ENCODE data around the gene PRPS1L1. TPM values are rescaled to one million over a fixed set of nuclear protein-coding genes. Genes with fewer than 3 reads are reported as not detected.

Gene PRPS1L1
- polyA plus RNA-seq, 1 donor (not counting 4 experiments of a cell fraction or from before 2014, with no cell fraction given), result not detected

DNA sequence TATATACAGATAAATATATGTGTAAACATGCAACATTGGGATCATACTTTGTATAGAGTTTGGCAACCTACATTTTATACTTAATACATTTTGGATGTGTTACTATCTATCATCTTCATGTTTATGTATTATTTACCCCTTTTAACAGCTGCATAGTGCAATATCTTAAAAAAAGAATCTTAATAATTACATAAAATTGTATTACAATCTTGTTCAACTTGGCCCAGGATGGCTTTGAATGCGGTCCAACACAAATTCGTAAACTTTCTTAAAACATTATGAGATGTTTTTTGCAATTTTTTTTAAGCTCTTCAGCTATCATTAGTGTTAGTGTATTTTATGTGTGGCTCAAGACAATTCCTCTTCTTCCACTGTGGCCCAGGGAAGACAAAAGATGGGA is 26.3 kb upstream of the PRPS1L1 start:
- Histone ChIP-seq H3K27me3 (ENCODE audit: control insufficient read depth, extremely low read depth, insufficient read depth, low read length) (no peaks in the 10 kb centered on the region), H3K9me1 (ENCODE audit: control insufficient read depth, extremely low read depth, insufficient read depth, low read length) (no peaks in the 10 kb centered on the region), H3K4me3 (ENCODE audit: control insufficient read depth in 2 of 3, extremely low read depth in 1 of 3, insufficient read depth in 2 of 3, low read depth in 1 of 3, low read length in 3 of 3) (no peak overlapping the region), H2AFZ (ENCODE audit: control insufficient read depth, low read length) (no peak overlapping the region), H3K79me2 (ENCODE audit: control insufficient read depth, insufficient read depth, low read length) (no peaks in the 10 kb centered on the region), H3K27ac (ENCODE audit: control insufficient read depth, insufficient read depth, low read length) (no peak overlapping the region), H3K36me3 (ENCODE audit: control insufficient read depth in 2 of 2, extremely low read depth in 1 of 2, insufficient read depth in 2 of 2, low read length in 2 of 2) (no peaks in the 10 kb centered on the region), H4K20me1 (ENCODE audit: control insufficient read depth, extremely low read depth, insufficient read depth, low read length) (no peaks in the 10 kb centered on the region), H3K4me2 (ENCODE audit: control insufficient read depth, extremely low read depth, insufficient read depth, low read depth, low read length) (no peak overlapping the region), H3K9ac (ENCODE audit: control insufficient read depth, extremely low read depth, insufficient read depth, low read length) (no peak overlapping the region), H3K9me3 (ENCODE audit: control insufficient read depth, low read depth, low read length) (no peaks in the 10 kb centered on the region), H3K4me1 (ENCODE audit: control insufficient read depth, extremely low read depth, insufficient read depth, low read length) (no peaks in the 10 kb centered on the region)
- FAIRE-seq (no peak), DNase-seq (ENCODE audit: low read depth, low spot score) (no peak)
- TF ChIP-seq EZH2 (IDR thresholded peaks at IDR 0.05; ENCODE audit: low read length), result no peak
- TF ChIP-seq CTCF (optimal IDR thresholded peaks at IDR 0.05 in 1 of 3, IDR thresholded peaks at IDR 0.05 in 1 of 3, conservative IDR thresholded peaks at IDR 0.05 in 1 of 3; ENCODE audit: extremely low read depth in 1 of 3, insufficient read depth in 2 of 3, low read length in 3 of 3), result no peak
- dilution Hi-C loops (cut with MboI; ENCODE audit: extremely low pct_ligation_motif_present, low sequenced_read_pairs), result no loop called here

DNA sequence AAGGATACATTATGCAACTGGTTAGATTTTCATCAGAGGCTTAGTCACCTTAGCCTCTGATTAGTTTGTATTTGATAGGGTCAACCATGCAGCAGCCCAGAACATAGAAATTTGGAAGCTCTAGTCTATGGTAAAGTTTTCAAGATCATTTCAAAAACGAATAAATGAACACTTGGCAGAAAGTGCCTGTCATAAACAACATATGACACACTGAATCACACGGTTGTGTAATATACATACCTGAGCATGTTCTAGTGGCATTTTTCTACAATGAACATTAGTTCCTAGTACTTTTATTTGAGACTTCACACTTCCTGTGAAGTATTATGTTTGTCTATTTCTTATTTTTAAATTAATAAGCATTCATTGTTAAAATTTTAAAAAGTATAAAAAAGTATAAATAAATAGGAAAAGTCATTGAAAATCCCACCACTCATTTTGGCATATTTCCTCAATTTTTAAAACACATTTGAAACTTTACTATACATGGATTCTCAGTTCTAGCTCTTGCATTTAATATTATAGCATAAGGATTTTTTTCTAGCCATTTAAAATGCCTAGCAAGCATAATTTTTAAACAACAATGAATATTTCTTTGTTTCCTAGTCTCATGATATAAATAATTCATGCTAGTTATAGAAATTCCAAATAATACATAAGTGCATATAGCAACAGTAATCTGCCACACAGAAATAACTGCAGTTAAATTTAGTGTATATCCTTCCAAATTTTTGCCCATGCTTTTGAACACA is 25.7 kb upstream of the PRPS1L1 start:
- Histone ChIP-seq H3K27me3 (ENCODE audit: control insufficient read depth, extremely low read depth, insufficient read depth, low read length) (no peaks in the 10 kb centered on the region), H4K20me1 (ENCODE audit: control insufficient read depth, extremely low read depth, insufficient read depth, low read length) (no peaks in the 10 kb centered on the region), H3K9ac (ENCODE audit: control insufficient read depth, extremely low read depth, insufficient read depth, low read length) (no peak overlapping the region), H3K4me2 (ENCODE audit: control insufficient read depth, extremely low read depth, insufficient read depth, low read depth, low read length) (no peak overlapping the region), H3K4me1 (ENCODE audit: control insufficient read depth, extremely low read depth, insufficient read depth, low read length) (no peaks in the 10 kb centered on the region), H3K27ac (ENCODE audit: control insufficient read depth, insufficient read depth, low read length) (no peak overlapping the region), H3K79me2 (ENCODE audit: control insufficient read depth, insufficient read depth, low read length) (no peaks in the 10 kb centered on the region), H3K9me3 (ENCODE audit: control insufficient read depth, low read depth, low read length) (no peaks in the 10 kb centered on the region), H3K9me1 (ENCODE audit: control insufficient read depth, extremely low read depth, insufficient read depth, low read length) (no peaks in the 10 kb centered on the region), H3K36me3 (ENCODE audit: control insufficient read depth in 2 of 2, extremely low read depth in 1 of 2, insufficient read depth in 2 of 2, low read length in 2 of 2) (no peaks in the 10 kb centered on the region), H2AFZ (ENCODE audit: control insufficient read depth, low read length) (no peak overlapping the region), H3K4me3 (ENCODE audit: control insufficient read depth in 2 of 3, extremely low read depth in 1 of 3, insufficient read depth in 2 of 3, low read depth in 1 of 3, low read length in 3 of 3) (no peak overlapping the region)
- FAIRE-seq (no peak), DNase-seq (ENCODE audit: low read depth, low spot score) (no peak)
- TF ChIP-seq EZH2 (IDR thresholded peaks at IDR 0.05; ENCODE audit: low read length) (no peak), CTCF (optimal IDR thresholded peaks at IDR 0.05 in 1 of 3, IDR thresholded peaks at IDR 0.05 in 1 of 3, conservative IDR thresholded peaks at IDR 0.05 in 1 of 3; ENCODE audit: extremely low read depth in 1 of 3, insufficient read depth in 2 of 3, low read length in 3 of 3) (no peak)
- dilution Hi-C loops (cut with MboI; ENCODE audit: extremely low pct_ligation_motif_present, low sequenced_read_pairs), result no loop called here
